Trophoblast cell (in vitro differentiated cells and primary cell): ENCODE results near the gene PMPCA.

Source experiments
- DNase-seq, 2 donors: peaks; one replicate each; pipeline ENCODE4 v3.0.0-alpha.2; 2016
- H2AFZ ChIP-seq: 2 replicates; pipeline ENCODE4 v1.6.1; 2013; ENCODE audit warnings: low read length, moderate library complexity, mild to moderate bottlenecking; ENCODE audit not compliant: insufficient read depth, poor library complexity
- H2AK5ac ChIP-seq: 2 replicates; pipeline ENCODE4 v1.6.1; 2013; ENCODE audit warnings: mild to moderate bottlenecking, low read length
- H2BK120ac ChIP-seq: 2 replicates; pipeline ENCODE4 v1.6.1; 2013; ENCODE audit warnings: low read length, mild to moderate bottlenecking, moderate library complexity; ENCODE audit not compliant: insufficient read depth, poor library complexity
- H2BK12ac ChIP-seq: 2 replicates; pipeline ENCODE4 v1.6.1; 2013; ENCODE audit warnings: mild to moderate bottlenecking, low read length, moderate library complexity
- H2BK5ac ChIP-seq: 2 replicates; pipeline ENCODE4 v1.6.1; 2013; ENCODE audit warnings: low read length, low read depth, moderate library complexity, mild to moderate bottlenecking; ENCODE audit not compliant: poor library complexity
- H3K14ac ChIP-seq: 2 replicates; pipeline ENCODE4 v1.6.1; 2013; ENCODE audit warnings: mild to moderate bottlenecking, low read length
- H3K18ac ChIP-seq: 2 replicates; pipeline ENCODE4 v1.6.1; 2013; ENCODE audit warnings: mild to moderate bottlenecking, low read length
- H3K23ac ChIP-seq: 2 replicates; pipeline ENCODE4 v1.6.1; 2013; ENCODE audit warnings: low read length
- H3K27ac ChIP-seq: 2 replicates; pipeline ENCODE4 v1.5.1; 2013; ENCODE audit warnings: low read depth, mild to moderate bottlenecking, inconsistent platforms, low read length, moderate library complexity
- H3K27me3 ChIP-seq: 2 replicates; pipeline ENCODE4 v1.6.1; 2013; ENCODE audit warnings: inconsistent platforms, mild to moderate bottlenecking, low read length, moderate library complexity; ENCODE audit not compliant: insufficient read depth
- H3K36me3 ChIP-seq, 2 experiments: 1 replicate in 1 of 2; 2 replicates in 1 of 2; pipeline ENCODE4 v1.6.1; 2013; ENCODE audit warnings: low read length in 2 of 2, mild to moderate bottlenecking in 2 of 2, moderate library complexity in 1 of 2; ENCODE audit not compliant: insufficient read depth in 2 of 2, control insufficient read depth in 1 of 2
- H3K4ac ChIP-seq: 2 replicates; pipeline ENCODE4 v1.6.1; 2013; ENCODE audit warnings: low read depth, mild to moderate bottlenecking, low read length, moderate library complexity
- H3K4me1 ChIP-seq, 2 experiments: 1 replicate in 1 of 2; 2 replicates in 1 of 2; pipeline ENCODE4 v1.6.1; 2013; ENCODE audit warnings: low read length in 2 of 2, mild to moderate bottlenecking in 2 of 2, moderate library complexity in 1 of 2; ENCODE audit not compliant: insufficient read depth in 2 of 2, control insufficient read depth in 1 of 2
- H3K4me2 ChIP-seq: 2 replicates; pipeline ENCODE4 v1.6.1; 2013; ENCODE audit warnings: inconsistent platforms, mild to moderate bottlenecking, low read length, moderate library complexity
- H3K4me3 ChIP-seq: 2 replicates; pipeline ENCODE4 v1.5.1; 2013; ENCODE audit warnings: mild to moderate bottlenecking, low read depth, low read length, inconsistent platforms
- H3K79me1 ChIP-seq: one replicate; pipeline ENCODE4 v1.6.1; 2013; ENCODE audit warnings: low read length
- H3K79me2 ChIP-seq: 2 replicates; pipeline ENCODE4 v1.6.1; 2013; ENCODE audit warnings: low read length, mild to moderate bottlenecking; ENCODE audit not compliant: control insufficient read depth, insufficient read depth, poor library complexity
- H3K9ac ChIP-seq: 2 replicates; pipeline ENCODE4 v1.6.1; 2013; ENCODE audit warnings: mild to moderate bottlenecking, low read length
- H3K9me3 ChIP-seq: 2 replicates; pipeline ENCODE4 v1.6.1; 2013; ENCODE audit warnings: low read depth, mild to moderate bottlenecking, control low read depth, inconsistent platforms, low read length; ENCODE audit not compliant: insufficient read depth
- H4K12ac ChIP-seq: 2 replicates; pipeline ENCODE4 v1.6.1; 2013; ENCODE audit warnings: low read depth, mild to moderate bottlenecking, low read length, moderate library complexity
- H4K8ac ChIP-seq: 2 replicates; pipeline ENCODE4 v1.6.1; 2013; ENCODE audit warnings: low read depth, mild to moderate bottlenecking, low read length, moderate library complexity
- H4K91ac ChIP-seq: one replicate; pipeline ENCODE4 v1.6.1; 2013; ENCODE audit warnings: low read depth, mild to moderate bottlenecking, low read length, moderate library complexity
- WGBS: extraction: QIAGEN DNeasy Blood & Tissue Kit; methylation state at CpG from one replicate; pipeline ENCODE4 v1.1.7; 2013; ENCODE audit warnings: missing lambda C conversion rate; ENCODE audit not compliant: insufficient read length, insufficient coverage; ENCODE audit errors: extremely low coverage; 5-methylcytosine and 5-hydroxymethylcytosine counted together

The PMPCA gene

DNA sequence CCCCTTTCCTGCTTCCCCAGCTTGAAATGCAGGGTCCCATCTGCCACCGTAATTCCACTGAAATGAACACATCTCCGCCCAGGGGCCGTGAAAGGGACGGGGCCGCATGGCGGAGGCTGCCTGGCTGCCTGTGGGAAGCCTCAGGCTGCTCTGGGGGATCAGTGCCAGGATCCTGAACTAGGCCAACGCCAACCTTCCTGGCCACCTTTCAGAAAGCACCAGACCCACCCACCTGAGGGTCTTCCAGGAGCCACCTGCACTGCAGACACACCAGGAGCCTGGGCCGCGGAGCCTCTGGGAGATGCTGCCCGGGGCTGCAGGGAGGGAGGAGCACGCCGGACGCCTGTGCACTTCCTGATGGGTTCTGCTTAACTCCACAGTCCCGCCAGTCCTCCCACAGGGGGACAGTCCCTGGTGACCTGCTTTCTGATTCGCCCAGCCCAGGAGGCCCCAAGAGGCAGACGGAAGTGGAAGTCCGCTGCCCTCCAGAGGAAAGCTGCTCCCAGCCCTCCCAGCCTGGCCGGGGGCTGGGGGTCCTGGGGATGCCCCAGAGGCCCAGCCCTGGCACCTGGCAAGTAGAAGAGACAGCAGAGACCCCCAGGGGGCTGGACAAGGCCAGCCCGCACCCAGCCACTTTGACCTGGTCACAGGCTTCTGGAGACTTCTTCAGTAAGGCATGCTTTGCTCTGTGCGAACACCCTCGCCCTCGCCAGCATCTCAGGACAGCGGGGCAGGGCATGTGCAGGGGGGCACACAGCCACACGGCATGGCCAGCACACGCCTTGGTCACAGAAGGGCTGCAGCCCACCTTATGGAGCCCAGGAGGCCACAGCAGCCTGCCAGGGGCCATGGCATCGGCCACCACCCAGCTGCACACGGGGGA, 36.9 kb upstream of the PMPCA start, which contains the start of gene CARD9:
Gene CARD9 (minus strand): TSS at position 370 of the 883 bp plus-strand sequence. CDS start 1,591 bp downstream, outside the sequence.
- H3K79me1 ChIP-seq = peaks cover 11% of the 10 kb centered on the region
- H3K18ac ChIP-seq = peak within 1 kb of the TSS; percentile 38
- peak within 1 kb of the TSS; percentile 32 for H2AK5ac ChIP-seq
- peaks cover 29 to 32% of the 10 kb centered on the region in 2 experiments for H3K36me3 ChIP-seq
- peak within 1 kb of the TSS; percentile 35 for H2BK120ac ChIP-seq
- WGBS = no CpG with 5 or more reads among the region's 27 CpGs
- H3K79me2 ChIP-seq = peaks cover 2% of the 10 kb centered on the region
- H3K4ac ChIP-seq = peak within 1 kb of the TSS; percentile 22
- peak within 1 kb of the TSS; percentile 14 for H2BK12ac ChIP-seq
- H2BK5ac ChIP-seq = peak within 1 kb of the TSS; percentile 71
- peak within 1 kb of the TSS; percentile 81 for H4K91ac ChIP-seq
- no peaks in the 10 kb centered on the region for H3K9me3 ChIP-seq
- peak within 1 kb of the TSS; percentile 71 for H4K8ac ChIP-seq
- no peak within 1 kb of the TSS for H3K23ac ChIP-seq
- H3K4me1 ChIP-seq = peaks cover 21 to 35% of the 10 kb centered on the region in 2 experiments
- peak within 1 kb of the TSS; percentile 49 for H3K27ac ChIP-seq
- H3K27me3 ChIP-seq = no peaks in the 10 kb centered on the region
- H4K12ac ChIP-seq = peak within 1 kb of the TSS; percentile 36
- H3K14ac ChIP-seq = peak within 1 kb of the TSS; percentile 52
- peak within 1 kb of the TSS; percentile 12 for H2AFZ ChIP-seq
- no peak within 1 kb of the TSS for H3K4me3 ChIP-seq
- peak in 1 of 2 donors; percentile 16 for DNase-seq
- no peak within 1 kb of the TSS for H3K4me2 ChIP-seq
- H3K9ac ChIP-seq = no peak within 1 kb of the TSS

DNA sequence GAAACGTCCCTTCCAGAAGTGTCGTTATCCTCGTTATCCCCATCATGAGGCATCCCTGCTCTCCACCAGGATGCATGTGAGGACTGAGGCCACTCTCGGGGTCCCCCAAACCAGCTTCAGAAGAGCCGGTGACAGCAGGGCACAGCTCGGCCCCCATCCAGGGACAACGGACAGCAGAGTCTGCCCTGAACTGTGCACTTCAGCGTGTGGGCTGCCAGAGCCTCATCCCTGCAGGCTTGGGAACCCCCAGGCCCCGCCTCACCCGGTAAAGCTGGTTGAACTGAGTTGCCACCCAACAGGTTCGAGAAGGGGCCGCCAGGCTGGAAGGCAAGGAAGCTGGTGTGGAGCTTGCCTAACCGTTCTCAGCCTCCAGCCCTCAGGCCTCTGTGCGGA, 36.3 kb upstream of the PMPCA start:
- Histone ChIP-seq H3K18ac (no peak overlapping the region), H3K9ac (no peak overlapping the region), H3K79me2 (peaks cover 2% of the 10 kb centered on the region), H3K23ac (no peak overlapping the region), H2AK5ac (no peak overlapping the region), H3K27me3 (no peaks in the 10 kb centered on the region), H2BK120ac (no peak overlapping the region), H3K4ac (no peak overlapping the region), H3K4me1 (peaks cover 21 to 35% of the 10 kb centered on the region in 2 experiments), H3K79me1 (peaks cover 11% of the 10 kb centered on the region), H2AFZ (no peak overlapping the region), H3K4me3 (no peak overlapping the region), H2BK12ac (no peak overlapping the region), H4K8ac (no peak overlapping the region), H3K9me3 (no peaks in the 10 kb centered on the region), H3K14ac (no peak overlapping the region), H2BK5ac (no peak overlapping the region), H4K91ac (no peak overlapping the region), H3K36me3 (peaks cover 35 to 38% of the 10 kb centered on the region in 2 experiments), H4K12ac (no peak overlapping the region), H3K4me2 (no peak overlapping the region), H3K27ac (no peak overlapping the region)
- no CpG with 5 or more reads among the region's 14 CpGs for WGBS
- no peak for DNase-seq

DNA sequence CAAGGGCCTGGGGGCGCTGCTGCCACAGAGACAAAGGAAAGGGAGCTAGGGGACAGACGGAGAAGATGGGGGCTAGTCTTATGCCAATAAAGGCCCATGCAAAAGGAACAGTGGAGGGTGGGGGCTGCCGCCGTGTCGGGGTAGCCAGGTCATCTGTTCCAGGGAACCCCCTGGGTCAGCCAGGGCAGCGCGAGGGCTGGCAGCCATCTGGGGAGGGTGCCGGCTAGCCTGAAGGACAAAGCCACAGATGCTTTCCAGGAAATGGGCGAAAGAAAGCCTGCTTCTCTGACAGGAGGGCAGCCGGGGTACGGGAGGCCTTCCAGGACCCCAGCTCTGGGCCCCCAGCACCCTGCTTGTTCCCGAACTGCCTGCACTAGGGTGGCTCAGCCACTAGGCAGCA, 35.4 kb upstream of the PMPCA start:
- H3K18ac ChIP-seq = no peak overlapping the region
- H4K12ac ChIP-seq = no peak overlapping the region
- peaks cover 11% of the 10 kb centered on the region for H3K79me1 ChIP-seq
- no peak overlapping the region for H3K23ac ChIP-seq
- no peak overlapping the region for H4K8ac ChIP-seq
- no peak overlapping the region for H3K4ac ChIP-seq
- peaks cover 2% of the 10 kb centered on the region for H3K79me2 ChIP-seq
- H2AK5ac ChIP-seq = no peak overlapping the region
- peaks cover 21 to 35% of the 10 kb centered on the region in 2 experiments for H3K4me1 ChIP-seq
- no peak overlapping the region for H2BK5ac ChIP-seq
- no peak overlapping the region for H3K14ac ChIP-seq
- H3K9ac ChIP-seq = no peak overlapping the region
- H3K4me2 ChIP-seq = no peak overlapping the region
- H2AFZ ChIP-seq = no peak overlapping the region
- no peak overlapping the region for H2BK12ac ChIP-seq
- H4K91ac ChIP-seq = no peak overlapping the region
- H3K27ac ChIP-seq = no peak overlapping the region
- no peak overlapping the region for H2BK120ac ChIP-seq
- H3K36me3 ChIP-seq = peaks cover 44 to 47% of the 10 kb centered on the region in 2 experiments
- H3K27me3 ChIP-seq = no peaks in the 10 kb centered on the region
- no CpG with 5 or more reads among the region's 12 CpGs for WGBS
- no peaks in the 10 kb centered on the region for H3K9me3 ChIP-seq
- DNase-seq = no peak
- no peak overlapping the region for H3K4me3 ChIP-seq

DNA sequence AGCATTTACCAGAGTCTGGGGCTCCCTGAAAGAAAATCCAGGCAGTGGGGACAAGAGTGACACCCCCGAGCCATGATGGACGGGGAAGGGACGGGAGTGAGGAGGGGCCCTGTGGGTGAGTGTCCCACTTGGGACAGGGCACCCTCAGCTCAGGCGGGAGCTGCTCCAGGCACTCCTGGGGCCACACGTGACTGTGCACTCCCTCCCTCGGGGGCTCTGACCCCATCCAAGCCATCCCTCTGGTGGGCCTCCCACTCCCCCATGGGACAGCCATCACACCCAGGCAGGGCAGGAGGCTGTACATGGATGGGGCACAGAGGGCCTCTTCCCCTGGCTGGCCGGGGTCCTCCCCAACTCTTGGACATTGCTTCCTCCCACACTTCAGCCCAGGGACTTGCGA, 34.0 kb upstream of the PMPCA start:
- Histone ChIP-seq H3K9ac (no peak overlapping the region), H3K18ac (no peak overlapping the region), H2BK12ac (no peak overlapping the region), H3K36me3 (peaks cover 58 to 60% of the 10 kb centered on the region in 2 experiments), H2BK5ac (no peak overlapping the region), H3K9me3 (no peaks in the 10 kb centered on the region), H2AFZ (no peak overlapping the region), H3K4me2 (no peak overlapping the region), H3K27me3 (no peaks in the 10 kb centered on the region), H2BK120ac (no peak overlapping the region), H2AK5ac (no peak overlapping the region), H3K79me2 (peaks cover 2% of the 10 kb centered on the region), H3K4me3 (no peak overlapping the region), H3K79me1 (peaks cover 11% of the 10 kb centered on the region), H4K8ac (no peak overlapping the region), H3K14ac (no peak overlapping the region), H4K91ac (no peak overlapping the region), H3K27ac (no peak overlapping the region), H4K12ac (no peak overlapping the region), H3K23ac (no peak overlapping the region), H3K4me1 (peaks cover 21 to 35% of the 10 kb centered on the region in 2 experiments), H3K4ac (no peak overlapping the region)
- no CpG with 5 or more reads among the region's 8 CpGs for WGBS
- DNase-seq = no peak
